Trophoblast cell (in vitro differentiated cells and primary cell): ENCODE results near the gene ZBED5.
A peak's percentile ranks its signal among the peaks of the same experiment; 100 is the strongest.

Source experiments
- DNase-seq, 2 donors: peaks; one replicate each; pipeline ENCODE4 v3.0.0-alpha.2; 2016
- H2AFZ ChIP-seq: 2 replicates; pipeline ENCODE4 v1.6.1; 2013; ENCODE audit warnings: low read length, moderate library complexity, mild to moderate bottlenecking; ENCODE audit not compliant: insufficient read depth, poor library complexity
- H2AK5ac ChIP-seq: 2 replicates; pipeline ENCODE4 v1.6.1; 2013; ENCODE audit warnings: mild to moderate bottlenecking, low read length
- H2BK120ac ChIP-seq: 2 replicates; pipeline ENCODE4 v1.6.1; 2013; ENCODE audit warnings: low read length, mild to moderate bottlenecking, moderate library complexity; ENCODE audit not compliant: insufficient read depth, poor library complexity
- H2BK12ac ChIP-seq: 2 replicates; pipeline ENCODE4 v1.6.1; 2013; ENCODE audit warnings: mild to moderate bottlenecking, low read length, moderate library complexity
- H2BK5ac ChIP-seq: 2 replicates; pipeline ENCODE4 v1.6.1; 2013; ENCODE audit warnings: low read length, low read depth, moderate library complexity, mild to moderate bottlenecking; ENCODE audit not compliant: poor library complexity
- H3K14ac ChIP-seq: 2 replicates; pipeline ENCODE4 v1.6.1; 2013; ENCODE audit warnings: mild to moderate bottlenecking, low read length
- H3K18ac ChIP-seq: 2 replicates; pipeline ENCODE4 v1.6.1; 2013; ENCODE audit warnings: mild to moderate bottlenecking, low read length
- H3K23ac ChIP-seq: 2 replicates; pipeline ENCODE4 v1.6.1; 2013; ENCODE audit warnings: low read length
- H3K27ac ChIP-seq: 2 replicates; pipeline ENCODE4 v1.5.1; 2013; ENCODE audit warnings: low read depth, mild to moderate bottlenecking, inconsistent platforms, low read length, moderate library complexity
- H3K27me3 ChIP-seq: 2 replicates; pipeline ENCODE4 v1.6.1; 2013; ENCODE audit warnings: inconsistent platforms, mild to moderate bottlenecking, low read length, moderate library complexity; ENCODE audit not compliant: insufficient read depth
- H3K36me3 ChIP-seq, 2 experiments: 1 replicate in 1 of 2; 2 replicates in 1 of 2; pipeline ENCODE4 v1.6.1; 2013; ENCODE audit warnings: low read length in 2 of 2, mild to moderate bottlenecking in 2 of 2, moderate library complexity in 1 of 2; ENCODE audit not compliant: insufficient read depth in 2 of 2, control insufficient read depth in 1 of 2
- H3K4ac ChIP-seq: 2 replicates; pipeline ENCODE4 v1.6.1; 2013; ENCODE audit warnings: low read depth, mild to moderate bottlenecking, low read length, moderate library complexity
- H3K4me1 ChIP-seq, 2 experiments: 1 replicate in 1 of 2; 2 replicates in 1 of 2; pipeline ENCODE4 v1.6.1; 2013; ENCODE audit warnings: low read length in 2 of 2, mild to moderate bottlenecking in 2 of 2, moderate library complexity in 1 of 2; ENCODE audit not compliant: insufficient read depth in 2 of 2, control insufficient read depth in 1 of 2
- H3K4me2 ChIP-seq: 2 replicates; pipeline ENCODE4 v1.6.1; 2013; ENCODE audit warnings: inconsistent platforms, mild to moderate bottlenecking, low read length, moderate library complexity
- H3K4me3 ChIP-seq: 2 replicates; pipeline ENCODE4 v1.5.1; 2013; ENCODE audit warnings: mild to moderate bottlenecking, low read depth, low read length, inconsistent platforms
- H3K79me1 ChIP-seq: one replicate; pipeline ENCODE4 v1.6.1; 2013; ENCODE audit warnings: low read length
- H3K79me2 ChIP-seq: 2 replicates; pipeline ENCODE4 v1.6.1; 2013; ENCODE audit warnings: low read length, mild to moderate bottlenecking; ENCODE audit not compliant: control insufficient read depth, insufficient read depth, poor library complexity
- H3K9ac ChIP-seq: 2 replicates; pipeline ENCODE4 v1.6.1; 2013; ENCODE audit warnings: mild to moderate bottlenecking, low read length
- H3K9me3 ChIP-seq: 2 replicates; pipeline ENCODE4 v1.6.1; 2013; ENCODE audit warnings: low read depth, mild to moderate bottlenecking, control low read depth, inconsistent platforms, low read length; ENCODE audit not compliant: insufficient read depth
- H4K12ac ChIP-seq: 2 replicates; pipeline ENCODE4 v1.6.1; 2013; ENCODE audit warnings: low read depth, mild to moderate bottlenecking, low read length, moderate library complexity
- H4K8ac ChIP-seq: 2 replicates; pipeline ENCODE4 v1.6.1; 2013; ENCODE audit warnings: low read depth, mild to moderate bottlenecking, low read length, moderate library complexity
- H4K91ac ChIP-seq: one replicate; pipeline ENCODE4 v1.6.1; 2013; ENCODE audit warnings: low read depth, mild to moderate bottlenecking, low read length, moderate library complexity
- WGBS: extraction: QIAGEN DNeasy Blood & Tissue Kit; methylation state at CpG from one replicate; pipeline ENCODE4 v1.1.7; 2013; ENCODE audit warnings: missing lambda C conversion rate; ENCODE audit not compliant: insufficient read length, insufficient coverage; ENCODE audit errors: extremely low coverage; 5-methylcytosine and 5-hydroxymethylcytosine counted together

The ZBED5 gene

GRCh38 chr11:10857459-10857708, 469 bp downstream of the ZBED5 start:
- WGBS: no CpG with 5 or more reads among the region's 14 CpGs
- Histone ChIP-seq H3K4me1 (no peaks in the 10 kb centered on the region), H4K8ac (peak overlapping the region; percentile 67), H3K79me1 (peaks cover 16% of the 10 kb centered on the region), H2BK120ac (no peak overlapping the region), H2AFZ (peak overlapping the region; percentile 35), H3K27ac (peak overlapping the region; percentile 88), H3K27me3 (no peaks in the 10 kb centered on the region), H2BK12ac (no peak overlapping the region), H3K18ac (peak overlapping the region; percentile 36), H2BK5ac (peak overlapping the region; percentile 43), H4K12ac (no peak overlapping the region), H3K36me3 (peaks cover 0 to 13% of the 10 kb centered on the region in 2 experiments), H3K9ac (peak overlapping the region; percentile 77), H3K4me2 (peak overlapping the region; percentile 91), H3K79me2 (peaks cover 8% of the 10 kb centered on the region), H3K14ac (peak overlapping the region; percentile 29), H3K4me3 (peak overlapping the region; percentile 94), H2AK5ac (no peak overlapping the region), H3K23ac (no peak overlapping the region), H3K4ac (peak overlapping the region; percentile 25), H3K9me3 (no peaks in the 10 kb centered on the region), H4K91ac (peak overlapping the region; percentile 71)
- no peak for DNase-seq

DNA sequence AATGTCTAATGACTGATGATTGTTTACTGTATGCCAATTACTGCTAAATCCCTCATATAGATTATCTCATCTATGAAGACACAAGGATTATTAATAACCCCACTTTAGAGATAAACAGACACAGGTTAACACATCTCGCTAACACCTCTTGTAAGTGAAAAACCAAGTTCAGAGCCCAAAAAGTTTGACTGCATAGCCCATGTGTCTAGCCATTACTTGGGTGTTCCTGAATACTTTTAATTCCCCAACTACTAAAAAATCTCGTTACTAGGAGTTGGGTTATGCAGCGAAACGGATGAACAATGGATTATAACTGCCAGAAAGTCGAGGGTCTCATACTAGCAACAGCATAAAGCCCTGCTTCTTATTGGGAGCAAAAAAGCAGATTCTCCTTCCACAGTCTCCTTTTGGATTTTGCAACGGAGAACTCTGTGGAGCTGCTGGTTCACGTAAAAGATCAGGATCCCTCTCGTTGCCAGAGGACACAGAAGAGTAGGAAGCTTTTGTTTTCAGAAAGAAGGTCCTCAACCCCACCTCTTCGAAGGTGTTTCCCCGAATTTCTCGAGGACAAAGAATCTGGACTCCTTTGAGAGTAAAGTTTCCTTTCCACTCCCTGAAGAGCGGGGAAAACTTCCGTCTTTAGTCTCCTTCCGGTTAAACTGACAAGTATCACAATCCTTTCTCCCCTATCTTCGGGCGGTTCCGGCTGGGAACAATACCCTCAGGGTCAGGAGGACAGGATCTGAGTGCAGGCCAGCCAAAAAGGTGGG, 979 bp downstream of the ZBED5 start:
- Histone ChIP-seq H2BK120ac (no peak overlapping the region), H4K12ac (no peak overlapping the region), H3K18ac (peak overlapping the region; percentile 36), H3K4me2 (peak overlapping the region; percentile 91), H3K27ac (peak overlapping the region; percentile 88), H3K9me3 (no peaks in the 10 kb centered on the region), H3K36me3 (peaks cover 0 to 13% of the 10 kb centered on the region in 2 experiments), H4K8ac (peak overlapping the region; percentile 67), H3K4me1 (no peaks in the 10 kb centered on the region), H2BK12ac (no peak overlapping the region), H3K4me3 (peak overlapping the region; percentile 94), H3K9ac (peak overlapping the region; percentile 91), H2AFZ (no peak overlapping the region), H4K91ac (peak overlapping the region; percentile 71), H2AK5ac (no peak overlapping the region), H3K4ac (peak overlapping the region; percentile 90), H3K79me1 (peaks cover 16% of the 10 kb centered on the region), H3K27me3 (no peaks in the 10 kb centered on the region), H3K79me2 (peaks cover 8% of the 10 kb centered on the region), H3K23ac (no peak overlapping the region), H2BK5ac (no peak overlapping the region), H3K14ac (peak overlapping the region; percentile 29)
- peak; percentile 64 to 80 for DNase-seq
- no CpG with 5 or more reads among the region's 17 CpGs for WGBS

DNA sequence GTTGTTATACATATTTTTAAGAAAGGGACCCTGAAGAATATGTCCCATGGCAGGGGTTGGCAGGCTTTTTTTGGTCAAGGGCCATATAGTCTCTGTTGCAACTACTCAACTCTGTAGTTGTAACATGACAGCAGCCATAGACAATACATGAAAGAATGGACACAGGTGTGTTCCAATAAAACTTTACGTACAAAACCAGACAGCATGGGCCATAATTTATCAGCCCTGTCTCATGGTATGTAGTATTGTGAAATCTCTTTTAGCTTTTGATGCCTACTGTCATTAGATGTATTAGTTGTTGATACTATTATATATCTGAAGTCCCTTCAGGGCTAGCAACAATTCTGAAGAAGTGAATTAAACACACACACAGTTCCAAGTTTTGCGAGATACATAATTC, 2.6 kb downstream of the ZBED5 start:
- no peak overlapping the region for H2BK5ac ChIP-seq
- H2BK120ac ChIP-seq: no peak overlapping the region
- no peak overlapping the region for H3K9ac ChIP-seq
- H3K4me2 ChIP-seq: no peak overlapping the region
- no peak overlapping the region for H3K4ac ChIP-seq
- H3K27ac ChIP-seq: no peak overlapping the region
- no peak overlapping the region for H2AK5ac ChIP-seq
- no peak for DNase-seq
- no CpG with 5 or more reads among the region's 2 CpGs for WGBS
- no peak overlapping the region for H3K4me3 ChIP-seq
- no peaks in the 10 kb centered on the region for H3K27me3 ChIP-seq
- H3K79me2 ChIP-seq: peaks cover 8% of the 10 kb centered on the region
- no peak overlapping the region for H2AFZ ChIP-seq
- H4K91ac ChIP-seq: no peak overlapping the region
- no peaks in the 10 kb centered on the region for H3K9me3 ChIP-seq
- H3K4me1 ChIP-seq: no peaks in the 10 kb centered on the region
- peaks cover 0 to 13% of the 10 kb centered on the region in 2 experiments for H3K36me3 ChIP-seq
- no peak overlapping the region for H2BK12ac ChIP-seq
- no peak overlapping the region for H4K12ac ChIP-seq
- peaks cover 16% of the 10 kb centered on the region for H3K79me1 ChIP-seq
- no peak overlapping the region for H3K23ac ChIP-seq
- no peak overlapping the region for H4K8ac ChIP-seq
- H3K14ac ChIP-seq: no peak overlapping the region
- H3K18ac ChIP-seq: no peak overlapping the region

DNA sequence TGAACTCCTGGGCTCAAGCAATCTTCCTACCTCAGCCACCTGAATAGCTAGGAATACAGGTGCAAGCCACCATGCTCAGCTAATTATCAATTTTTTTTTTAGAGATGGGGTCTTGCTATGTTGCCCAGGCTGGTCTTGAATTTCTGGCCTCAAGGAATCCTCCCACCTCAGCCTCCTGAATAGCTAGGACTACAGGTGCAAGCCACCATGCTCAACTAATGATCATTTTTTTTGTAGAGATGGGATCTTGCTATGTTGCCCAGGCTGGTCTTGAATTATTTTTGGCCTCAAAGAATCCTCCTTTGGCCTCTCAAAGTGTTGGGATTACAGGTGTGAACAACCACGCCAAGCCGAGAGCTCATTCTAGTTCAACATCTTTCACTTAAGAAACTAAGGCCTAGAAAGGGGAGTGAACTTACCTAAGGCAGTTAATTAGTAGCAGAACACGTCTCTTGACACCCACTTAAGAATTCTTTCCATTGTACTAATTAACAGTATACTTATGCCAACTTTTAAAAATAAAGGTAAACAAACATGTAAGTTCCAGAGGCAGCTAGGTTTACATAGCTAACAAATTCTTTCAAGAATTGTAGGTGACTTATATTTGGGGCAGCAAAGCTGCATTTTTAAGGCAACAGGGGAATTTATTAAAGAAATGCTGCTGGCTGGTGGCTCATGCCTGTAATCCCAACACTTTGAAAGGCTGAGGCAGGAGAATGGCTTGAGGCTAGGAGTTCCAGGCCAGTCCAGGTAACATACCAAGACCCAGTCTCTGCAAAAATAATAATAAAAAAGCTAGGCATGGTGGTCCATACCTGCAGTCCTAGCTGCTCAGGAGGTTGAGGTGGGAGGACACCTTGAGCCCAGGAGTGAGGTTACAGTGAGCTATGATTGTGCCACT, 9.6 kb downstream of the ZBED5 start:
- Histone ChIP-seq H2BK120ac (no peak overlapping the region), H3K14ac (no peak overlapping the region), H4K91ac (no peak overlapping the region), H3K4me3 (no peak overlapping the region), H2AFZ (no peak overlapping the region), H3K79me1 (no peaks in the 10 kb centered on the region), H3K9ac (no peak overlapping the region), H2AK5ac (no peak overlapping the region), H3K27me3 (no peaks in the 10 kb centered on the region), H4K12ac (no peak overlapping the region), H3K18ac (no peak overlapping the region), H3K23ac (no peak overlapping the region), H3K4ac (no peak overlapping the region), H3K27ac (no peak overlapping the region), H2BK12ac (no peak overlapping the region), H3K9me3 (no peaks in the 10 kb centered on the region), H4K8ac (no peak overlapping the region), H3K4me1 (peaks cover 0 to 5% of the 10 kb centered on the region in 2 experiments), H3K4me2 (no peak overlapping the region), H2BK5ac (no peak overlapping the region), H3K79me2 (no peaks in the 10 kb centered on the region), H3K36me3 (peaks cover 0 to 4% of the 10 kb centered on the region in 2 experiments)
- DNase-seq: peak; percentile 80 to 84
- WGBS: no CpG with 5 or more reads among the region's 3 CpGs
